ENCODE data around the gene ZC3H12D.

GRCh38 chr6:149480502-149481280 lies 4.1 kb downstream of the ZC3H12D start:
- TF ChIP-seq EZH2 (IDR thresholded peaks at IDR 0.05) (no peak), POLR2AphosphoS5 (IDR thresholded peaks at IDR 0.05; ENCODE audit: borderline replicate concordance, low read depth, low read length) (no peak), FOXP2 (optimal IDR thresholded peaks at IDR 0.05; ENCODE audit: control extremely low read depth, extremely low read length, insufficient read depth) (no peak)
